HepG2 (cell line): ENCODE data around the gene LSR. TPM values are rescaled to one million over a fixed set of nuclear protein-coding genes. Genes with fewer than 3 reads are reported as not detected.
A peak's percentile ranks its signal among the peaks of the same experiment; 100 is the strongest.

ENCODE experiments used
- ATAC-seq: fragments of 200-7000 bp; cut with Tn5 transposase; 3 replicates; pipeline ENCODE4 v1.9.1; 2020; ENCODE audit warnings: mild to moderate bottlenecking, moderate library complexity
- BruUV-seq: library from RNA; stranded (reverse); fragments of 400-500 nt; replicated peaks from 2 replicates; lab custom pipeline; 2021; lab: Mats Ljungman, UMichigan
- CTCF ChIA-PET: fragments of 300-600 bp; formaldehyde crosslinking; extraction: SDS; loops from one replicate; lab custom pipeline; 2021; ENCODE audit warnings: low total read pairs, inconsistent platforms, low intra/inter-chr PET ratio; lab: Yijun Ruan, JAX
- POLR2A ChIA-PET: fragments of 350-600 bp; sonication (Branson Sonifier 250); formaldehyde crosslinking; loops from one replicate; lab custom pipeline; 2020; ENCODE audit warnings: antibody characterized with exemption, inconsistent platforms; lab: Yijun Ruan, JAX
- DNase-seq: peaks from one replicate; pipeline ENCODE4 v3.0.0-alpha.2; 2015; ENCODE audit warnings: low spot score
- FAIRE-seq: peaks from 3 replicates; lab custom pipeline; 2011; peaks lifted over from hg19 to GRCh38; lab: Jason Lieb, UNC
- H2AFZ ChIP-seq: one replicate; pipeline ENCODE4 v1.6.1; 2011; ENCODE audit warnings: low read length, inconsistent platforms
- H3K27ac ChIP-seq: fragments of 300-600 bp; 3 replicates; pipeline ENCODE4 v1.8.0; 2011; ENCODE audit warnings: mixed run types, mild to moderate bottlenecking, mixed read lengths, low read length, inconsistent platforms; ENCODE audit not compliant: insufficient read depth; ENCODE audit errors: extremely low read length
- H3K27me3 ChIP-seq, 2 experiments: fragments of 200-600 bp in 1 of 2; 2 replicates in 1 of 2; 3 replicates in 1 of 2; pipeline versions ENCODE4 v1.6.0 to v1.8.0; 2011; ENCODE audit warnings: low read length in 2 of 2, mild to moderate bottlenecking in 2 of 2, moderate library complexity in 2 of 2, inconsistent platforms in 1 of 2; ENCODE audit not compliant: insufficient read depth in 2 of 2, control insufficient read depth in 1 of 2
- H3K36me3 ChIP-seq, 2 experiments: fragments of 200-600 bp in 1 of 2; replicated peaks in 1 of 2; 2 replicates in 1 of 2; 3 replicates in 1 of 2; pipeline versions ENCODE4 v1.5.1 to v1.8.0; 2011; ENCODE audit warnings: low read length in 2 of 2, inconsistent platforms in 1 of 2; ENCODE audit not compliant: insufficient read depth in 2 of 2, control insufficient read depth in 1 of 2
- H3K4me1 ChIP-seq: 2 replicates; pipeline ENCODE4 v1.5.1; 2012; ENCODE audit warnings: low read length, inconsistent platforms; ENCODE audit not compliant: insufficient read depth
- H3K4me2 ChIP-seq: 2 replicates; pipeline ENCODE4 v1.6.0; 2011; ENCODE audit warnings: low read depth, low read length, inconsistent platforms
- H3K4me3 ChIP-seq, 3 experiments: fragments of 200-600 bp in 1 of 3; sonication (generic), shearing (Covaris generic) in 1 of 3; replicated peaks in 1 of 3; 2 replicates each; pipeline ENCODE4 v1.5.1; 2011 to 2016; ENCODE audit warnings: low read length in 3 of 3, inconsistent platforms in 2 of 3, low read depth in 2 of 3, mild to moderate bottlenecking in 2 of 3, control low read depth in 1 of 3, mixed read lengths in 1 of 3; ENCODE audit not compliant: insufficient read depth in 1 of 3
- H3K79me2 ChIP-seq: one replicate; pipeline ENCODE4 v1.6.1; 2011; ENCODE audit warnings: low read length, inconsistent platforms; ENCODE audit not compliant: insufficient read depth
- H3K9ac ChIP-seq: 2 replicates; pipeline ENCODE4 v1.6.0; 2011; ENCODE audit warnings: mild to moderate bottlenecking, low read depth, low read length, inconsistent platforms; ENCODE audit not compliant: insufficient read depth
- H3K9me3 ChIP-seq: 2 replicates; pipeline ENCODE4 v1.5.1; 2012; ENCODE audit warnings: mild to moderate bottlenecking, low read length
- H4K20me1 ChIP-seq: 2 replicates; pipeline ENCODE4 v1.6.0; 2011; ENCODE audit warnings: inconsistent platforms, mild to moderate bottlenecking, low read length, moderate library complexity; ENCODE audit not compliant: insufficient read depth
- ATF3 ChIP-seq: sonication (generic); formaldehyde crosslinking; IDR thresholded peaks from 2 replicates; pipeline ENCODE4 v1.4.0; 2020; ENCODE audit warnings: missing genetic modification reagents
- CREM ChIP-seq, 2 experiments: sonication (generic) in 1 of 2; formaldehyde crosslinking in 1 of 2; IDR thresholded peaks; 2 replicates each; pipeline versions ENCODE4 v1.4.0 to v1.6.1; 2016 to 2020; ENCODE audit warnings: antibody characterized with exemption in 1 of 2, mild to moderate bottlenecking in 1 of 2, missing genetic modification reagents in 1 of 2
- ETV6 ChIP-seq: sonication (generic); formaldehyde crosslinking; conservative IDR thresholded peaks from 2 replicates; pipeline ENCODE4 v1.4.0; 2020; ENCODE audit warnings: missing genetic modification reagents
- FOXO1 ChIP-seq: sonication (generic); formaldehyde crosslinking; IDR thresholded peaks from 2 replicates; pipeline ENCODE4 v1.4.0; 2020; ENCODE audit warnings: missing genetic modification reagents
- KDM5B ChIP-seq: sonication (generic); formaldehyde crosslinking; IDR thresholded peaks from 2 replicates; pipeline ENCODE4 v1.4.0; 2020; ENCODE audit warnings: missing genetic modification reagents, mild to moderate bottlenecking, borderline replicate concordance
- KLF15 ChIP-seq: sonication (generic); formaldehyde crosslinking; IDR thresholded peaks from 2 replicates; pipeline ENCODE4 v1.8.1; 2023; ENCODE audit warnings: borderline replicate concordance, mild to moderate bottlenecking, inconsistent platforms, missing genetic modification reagents, mixed read lengths
- MED13 ChIP-seq: sonication (generic); formaldehyde crosslinking; IDR thresholded peaks from 2 replicates; pipeline ENCODE4 v1.5.0; 2020; ENCODE audit warnings: missing genetic modification reagents
- NR0B2 ChIP-seq: sonication (generic); formaldehyde crosslinking; IDR thresholded peaks from 2 replicates; pipeline ENCODE4 v1.4.0; 2020; ENCODE audit warnings: mild to moderate bottlenecking, missing genetic modification reagents
- PCBP1 ChIP-seq: fragments of 200-400 bp; formaldehyde crosslinking; IDR thresholded peaks from 2 replicates; pipeline ENCODE4 v1.6.1; 2017; ENCODE audit warnings: mild to moderate bottlenecking, low read depth, low read length, borderline replicate concordance
- SP2 ChIP-seq: sonication (generic); formaldehyde crosslinking; IDR thresholded peaks from 2 replicates; pipeline ENCODE4 v1.5.1; 2020; ENCODE audit warnings: mild to moderate bottlenecking, missing genetic modification reagents
- TBP ChIP-seq: sonication (generic); formaldehyde crosslinking; IDR thresholded peaks from 2 replicates; pipeline ENCODE4 v1.5.0; 2020; ENCODE audit warnings: missing genetic modification reagents
- ZMAT3 ChIP-seq: sonication (generic); formaldehyde crosslinking; conservative IDR thresholded peaks from 2 replicates; pipeline ENCODE4 v1.7.0; 2021; ENCODE audit warnings: missing genetic modification reagents
- ZNF124 ChIP-seq: sonication (generic); formaldehyde crosslinking; IDR thresholded peaks from 2 replicates; pipeline ENCODE4 v1.4.0; 2020; ENCODE audit warnings: missing genetic modification reagents
- ZNF280D ChIP-seq: sonication (generic); formaldehyde crosslinking; IDR thresholded peaks from 2 replicates; pipeline ENCODE4 v1.5.1; 2020; ENCODE audit warnings: mild to moderate bottlenecking, missing genetic modification reagents
- ZNF430 ChIP-seq: sonication (generic); formaldehyde crosslinking; IDR thresholded peaks from 2 replicates; pipeline ENCODE4 v1.9.0; 2021; ENCODE audit warnings: mild to moderate bottlenecking, missing genetic modification reagents
- ZNF770 ChIP-seq: sonication (generic); formaldehyde crosslinking; IDR thresholded peaks from 2 replicates; pipeline ENCODE4 v1.5.0; 2020; ENCODE audit warnings: mild to moderate bottlenecking, missing genetic modification reagents
- WGBS: methylation state at CpG from one replicate; pipeline ENCODE4 v1.1.6; 2017; ENCODE audit warnings: low lambda C conversion rate; 5-methylcytosine and 5-hydroxymethylcytosine counted together
- in situ Hi-C: cut with HindIII; loops from 2 replicates; pipeline ENCODE4 v1.10.0; 2017; ENCODE audit warnings: low pct_unique_long_range_greater_than_20kb; ENCODE audit not compliant: extremely low pct_ligation_motif_present
- intact Hi-C: fragments of 100-400 bp; cut with micrococcal nuclease; formaldehyde crosslinking; loops from one replicate; pipeline ENCODE4 v1.10.0; 2022; ENCODE audit not compliant: unreplicated experiment
- polyA plus RNA-seq, 8 experiments: library from polyadenylated mRNA; depleted of rRNA in 3 of 8; stranded (reverse) in 7 of 8; unstranded in 1 of 8; fragments of >200 nt; fragmentation: Illumina TruSeq in 4 of 8; extraction: Trizol in 4 of 8; gene quantifications; 2 replicates each; pipeline versions ENCODE4 v1.2.1 to v1.2.3, GENCODE V29; 2011 to 2016; ENCODE audit warnings: low read depth in 4 of 8, missing spikeins in 1 of 8, mixed read lengths in 1 of 8; ENCODE audit not compliant: insufficient read depth in 1 of 8
- total RNA-seq, 5 experiments: library from RNA; depleted of rRNA; stranded (reverse); fragments of >200 nt; fragmentation: Illumina TruSeq; extraction: Trizol; gene quantifications; 2 replicates each; pipeline ENCODE4 v1.2.3, GENCODE V29; 2016; ENCODE audit warnings: low read depth in 1 of 5

Gene LSR
- total and polyA plus RNA-seq, 2 of the 13 experiments (the other 11 are each of a cell fraction or from before 2014, with no cell fraction given), result 29.2 to 79.2 TPM

- no peaks in the 10 kb centered on the region; a peak in 1 of 5 replicates for H3K27me3 ChIP-seq
- FAIRE-seq (peak; percentile 48), ATAC-seq (peak; percentile 81), DNase-seq (peak; percentile 87)
- H2AFZ ChIP-seq, result peak overlapping the region; percentile 96
- peak overlapping the region; percentile 74 to 99 (median 92) for H3K4me3 ChIP-seq
- peak overlapping the region; percentile 83 for H3K4me2 ChIP-seq
- intact Hi-C loops, result loop anchor here (10.0 kb wide), 1 partner anchor 247 kb away; the partner anchor contains the start of gene KRTDAP
- WGBS, result 2% methylated on average over 14 of the region's 42 CpGs
- no peaks in the 10 kb centered on the region for H3K9me3 ChIP-seq
- BruUV-seq, result TSS peak; percentile 95
- H3K36me3 ChIP-seq, result peaks cover 3 to 12% of the 10 kb centered on the region in 2 experiments; a peak in 2 of 5 replicates
- ChIA-PET CTCF (interaction anchor here (0.9 to 1.4 kb wide), 4 partner anchors 21 to 262 kb away, joined by 3 read pairs; no protein-coding TSS in a partner anchor), POLR2A (no interaction called here)
- in situ Hi-C loops, result no loop called here
- H3K79me2 ChIP-seq, result peaks cover 24% of the 10 kb centered on the region
- peaks cover 31% of the 10 kb centered on the region for H3K4me1 ChIP-seq
- H3K27ac ChIP-seq, result peak overlapping the region; percentile 98
- peak overlapping the region; percentile 94 for H3K9ac ChIP-seq
- H4K20me1 ChIP-seq, result no peaks in the 10 kb centered on the region; the same call in 1 of the 2 replicates
- TF ChIP-seq ETV6, result no peak
- 0 out of 2 replicates have a peak, but pooled peaks have one; percentile 4 for TF ChIP-seq ZNF280D (CRISPR knock-in tag)
- TF ChIP-seq ZNF124, result no peak
- TF ChIP-seq KDM5B (CRISPR knock-in tag), result peak; percentile 33; the same call in 1 of the 2 replicates
- TF ChIP-seq ZNF770 (CRISPR knock-in tag), result no peak
- no peak for TF ChIP-seq ZNF430
- TF ChIP-seq CREM (IDR thresholded peaks at IDR 0.05), result no peak; the same call in 1 of the 2 replicates
- TF ChIP-seq CREM (CRISPR knock-in tag; IDR thresholded peaks at IDR 0.05), result no peak
- no peak for TF ChIP-seq SP2 (CRISPR knock-in tag)
- TF ChIP-seq MED13 (CRISPR knock-in tag), result no peak
- TF ChIP-seq TBP (CRISPR knock-in tag), result no peak
- no peak for TF ChIP-seq KLF15 (CRISPR knock-in tag)
- TF ChIP-seq ZMAT3, result no peak
- TF ChIP-seq FOXO1, result 0 out of 2 replicates have a peak, but pooled peaks have one; percentile 4
- no peak for TF ChIP-seq PCBP1
- TF ChIP-seq NR0B2 (CRISPR knock-in tag), result no peak
- TF ChIP-seq ATF3 (CRISPR knock-in tag), result no peak
Measured at GRCh38 chr19:35247526-35248309, 1.1 kb upstream of the LSR start.
